H1 (cell line): ENCODE results near the gene ANAPC2. TPM values are rescaled to one million over a fixed set of nuclear protein-coding genes. Genes with fewer than 3 reads are reported as not detected.

Experiments
- ATF3 ChIP-seq: IDR thresholded peaks from 2 replicates; pipeline ENCODE4 v1.6.1; 2011; ENCODE audit warnings: low read depth, mild to moderate bottlenecking, low read length; ENCODE audit not compliant: insufficient read depth
- BCL11A ChIP-seq, 2 experiments: IDR thresholded peaks; one replicate each; pipeline ENCODE4 v1.6.1; 2011; ENCODE audit warnings: low read depth in 2 of 2, low read length in 2 of 2, mild to moderate bottlenecking in 2 of 2
- CEBPB ChIP-seq: IDR thresholded peaks from 2 replicates; pipeline ENCODE4 v1.6.1; 2012; ENCODE audit warnings: low read depth, low read length
- CHD1 ChIP-seq: IDR thresholded peaks from 2 replicates; pipeline ENCODE4 v1.6.1; 2012; ENCODE audit warnings: low read depth, low read length, improper control_type of control experiment
- GABPA ChIP-seq: IDR thresholded peaks from 2 replicates; pipeline ENCODE4 v1.6.1; 2011; ENCODE audit warnings: mild to moderate bottlenecking, low read length, moderate library complexity, borderline replicate concordance; ENCODE audit not compliant: insufficient read depth
- KDM4A ChIP-seq: IDR thresholded peaks from one replicate; pipeline ENCODE4 v1.7.1; 2012; ENCODE audit warnings: low read depth, mild to moderate bottlenecking, moderate library complexity, low read length, inconsistent platforms; ENCODE audit not compliant: severe bottlenecking
- MAFK ChIP-seq: IDR thresholded peaks from 2 replicates; pipeline ENCODE4 v1.6.1; 2012; ENCODE audit warnings: low read depth, mild to moderate bottlenecking, improper control_type of control experiment, low read length
- MAX ChIP-seq: IDR thresholded peaks from 2 replicates; pipeline ENCODE4 v1.6.1; 2012; ENCODE audit warnings: inconsistent platforms
- NANOG ChIP-seq: IDR thresholded peaks from 2 replicates; pipeline ENCODE4 v1.6.1; 2011; ENCODE audit warnings: low read length, low read depth, mild to moderate bottlenecking, inconsistent platforms; ENCODE audit not compliant: insufficient read depth, poor library complexity, severe bottlenecking
- POLR2AphosphoS5 ChIP-seq: IDR thresholded peaks from 2 replicates; pipeline ENCODE4 v1.6.1; 2011; ENCODE audit warnings: low read depth, low read length
- POU5F1 ChIP-seq: IDR thresholded peaks from 2 replicates; pipeline ENCODE4 v1.6.1; 2011; ENCODE audit warnings: low read depth, mild to moderate bottlenecking, low read length, moderate library complexity
- SIRT6 ChIP-seq: IDR thresholded peaks from one replicate; pipeline ENCODE4 v1.7.1; 2012; ENCODE audit warnings: low read length, inconsistent platforms
- SP1 ChIP-seq: IDR thresholded peaks from 2 replicates; pipeline ENCODE4 v1.6.1; 2011; ENCODE audit warnings: low read depth, low read length
- SRF ChIP-seq: IDR thresholded peaks from 2 replicates; pipeline ENCODE4 v1.6.1; 2011; ENCODE audit warnings: mild to moderate bottlenecking, low read depth, low read length, moderate library complexity
- YY1 ChIP-seq: IDR thresholded peaks from 2 replicates; pipeline ENCODE4 v1.6.1; 2011; ENCODE audit warnings: low read depth, mild to moderate bottlenecking, low read length
- ZNF274 ChIP-seq: IDR thresholded peaks from 2 replicates; pipeline ENCODE4 v1.7.0; 2012; ENCODE audit warnings: low read length, borderline replicate concordance; ENCODE audit errors: extremely low read depth
- polyA plus RNA-seq, 7 experiments: library from polyadenylated mRNA; depleted of rRNA in 3 of 7; stranded (reverse) in 5 of 7; unstranded in 2 of 7; fragments of >200 nt in 5 of 7; fragments of 200-250 nt in 2 of 7; gene quantifications; 1 replicate in 5 of 7; 2 replicates in 1 of 7; 4 replicates in 1 of 7; pipeline versions ENCODE4 v1.2.1 to v1.2.3, GENCODE V29; 2011 to 2013; ENCODE audit warnings: missing spikeins in 2 of 7, mixed read lengths in 2 of 7
- total RNA-seq: library from RNA; stranded (reverse); fragmentation: NEBNext Ultra II Directional; extraction: Animal tissue kit (Norgen Biotek cat#: 25700); gene quantifications from 2 replicates; pipeline ENCODE4 v1.2.1, GENCODE V29; 2021

Gene ANAPC2
- total and polyA plus RNA-seq, 2 of the 8 experiments (the other 6 are each of a cell fraction or from before 2014, with no cell fraction given) = 30.2 to 37.7 TPM

- no peak for TF ChIP-seq SP1
- TF ChIP-seq BCL11A (IDR thresholded peaks at IDR 0.05; ENCODE audit: low read depth in 2 of 2, low read length in 2 of 2) = no peak
- peak; percentile 86 for TF ChIP-seq ATF3
- peak; percentile 98 for TF ChIP-seq KDM4A
- no peak for TF ChIP-seq CEBPB
- TF ChIP-seq MAX = peak; percentile 73
- peak; percentile 96 for TF ChIP-seq GABPA
- no peak for TF ChIP-seq SIRT6
- no peak for TF ChIP-seq MAFK
- TF ChIP-seq POLR2AphosphoS5 = peak; percentile 91
- no peak for TF ChIP-seq POU5F1
- no peak for TF ChIP-seq CHD1
- TF ChIP-seq YY1 = peak; percentile 94
- no peak for TF ChIP-seq NANOG
- TF ChIP-seq ZNF274 = no peak
- peak; percentile 73 for TF ChIP-seq SRF
- TF ChIP-seq, all 59 proteins: peak for 22
Observed at GRCh38 chr9:137205126-137206069, 17.0 kb upstream of the ANAPC2 start, which contains the start of the genes NDOR1 and TMEM203 (continued).
